Stimulated activated CD8-positive, alpha-beta memory T cell treated with anti-CD3 and anti-CD28 coated beads, Interleukin-4, amount 100 ng/mL, for 24 hours (primary cell): ENCODE results near the gene CADM1.

Experiments used
- DNase-seq: peaks from one replicate; pipeline ENCODE4 v3.0.0-alpha.2; 2020; ENCODE audit warnings: low read depth

CADM1 gene

GRCh38 chr11:115180272-115180671 is 323.9 kb downstream of the CADM1 start:
- DNase-seq, result no peak

DNA sequence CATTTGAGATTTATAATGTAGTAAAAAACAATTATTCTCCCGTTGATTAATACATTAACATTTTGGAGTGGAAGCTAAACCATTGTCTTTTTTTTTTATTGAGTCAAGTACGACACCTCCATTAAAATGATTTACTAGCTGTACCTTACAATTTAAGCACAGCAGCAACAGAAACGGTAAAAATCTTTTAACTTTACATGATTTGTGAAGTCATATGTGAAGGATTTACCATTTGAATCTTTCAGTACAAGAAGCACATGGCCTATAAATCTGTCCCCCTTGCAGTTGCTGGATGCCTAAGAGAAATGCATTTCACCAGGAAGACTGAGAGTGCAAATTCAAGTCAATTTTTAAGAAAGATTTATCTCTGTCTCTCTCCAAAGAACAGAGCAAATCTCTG is 324.6 kb downstream of the CADM1 start:
- no peak for DNase-seq

- DNase-seq, result no peak
Observed at GRCh38 chr11:115178705-115179104, 325.5 kb downstream of the CADM1 start.

DNA sequence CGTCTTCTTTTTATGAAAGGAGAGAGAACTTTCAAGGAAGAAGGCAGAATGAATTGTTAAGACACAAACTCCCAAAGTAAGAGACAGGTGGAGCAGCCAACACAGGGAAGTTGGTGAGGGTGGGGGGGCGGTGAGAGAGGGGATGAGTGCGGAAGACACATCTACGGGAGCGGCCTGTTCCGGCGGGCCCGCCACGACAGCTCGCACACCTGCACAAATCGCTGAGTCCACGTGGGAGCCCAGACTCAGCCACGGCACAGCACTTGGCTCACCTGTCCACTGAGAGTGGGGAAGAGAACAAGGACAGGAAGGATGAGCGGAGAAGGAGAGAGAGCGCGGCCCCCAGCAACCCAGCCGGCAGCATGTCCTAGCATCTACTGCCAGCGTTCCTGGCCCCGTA is 331.1 kb downstream of the CADM1 start:
- no peak for DNase-seq

- DNase-seq, result no peak
Observed at GRCh38 chr11:115170133-115170815, 333.9 kb downstream of the CADM1 start.

DNA sequence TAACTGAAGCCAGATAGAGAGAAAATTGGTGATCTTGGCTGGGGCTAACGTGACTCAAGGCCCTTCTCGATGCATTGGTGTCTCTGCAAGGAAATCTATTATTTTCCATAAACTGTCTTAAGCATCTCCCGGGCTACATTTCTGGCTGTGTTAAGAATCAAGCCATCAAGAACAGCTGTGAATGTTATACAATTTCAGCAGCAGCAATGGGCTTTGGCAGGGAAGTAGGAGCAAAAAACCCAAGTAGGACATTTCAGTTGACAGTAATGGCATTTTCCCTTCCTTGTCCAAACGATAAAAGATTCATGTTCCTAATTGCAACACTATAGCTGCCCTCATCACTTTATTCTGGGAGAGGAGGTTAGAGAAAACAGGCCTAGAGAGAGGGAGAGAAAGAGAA is 335.0 kb downstream of the CADM1 start:
- no peak for DNase-seq

- no peak for DNase-seq
Observed at GRCh38 chr11:115168686-115169085, 335.5 kb downstream of the CADM1 start.

DNA sequence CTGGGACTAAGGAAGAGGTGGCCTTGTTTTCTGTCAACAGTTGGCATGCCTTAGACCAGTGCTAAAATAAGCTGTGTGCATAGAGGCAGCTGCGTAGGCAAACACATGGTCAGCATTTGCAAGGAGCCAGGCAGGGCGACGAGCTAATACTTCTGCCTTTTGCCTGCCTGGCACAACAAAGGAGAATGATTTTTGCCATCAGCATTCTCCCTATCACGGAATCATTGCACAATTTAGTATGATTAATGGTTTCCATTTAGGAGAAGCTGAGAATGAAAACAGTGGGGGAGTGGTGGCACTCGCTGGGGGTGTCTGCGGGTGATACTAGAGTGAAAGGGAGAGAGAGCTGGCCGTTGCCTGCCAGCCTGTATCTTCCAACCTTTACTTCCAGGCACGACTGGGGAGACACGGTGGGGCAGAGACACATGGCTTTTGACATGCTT is 336.0 kb downstream of the CADM1 start:
- no peak for DNase-seq

GRCh38 chr11:115167456-115167855 is 336.8 kb downstream of the CADM1 start:
- DNase-seq, result no peak

GRCh38 chr11:115166820-115167219 is 337.4 kb downstream of the CADM1 start:
- DNase-seq, result no peak

- DNase-seq, result no peak
Observed at GRCh38 chr11:115164774-115165173, 339.4 kb downstream of the CADM1 start.

GRCh38 chr11:115162919-115163318 is 341.3 kb downstream of the CADM1 start:
- no peak for DNase-seq

DNA sequence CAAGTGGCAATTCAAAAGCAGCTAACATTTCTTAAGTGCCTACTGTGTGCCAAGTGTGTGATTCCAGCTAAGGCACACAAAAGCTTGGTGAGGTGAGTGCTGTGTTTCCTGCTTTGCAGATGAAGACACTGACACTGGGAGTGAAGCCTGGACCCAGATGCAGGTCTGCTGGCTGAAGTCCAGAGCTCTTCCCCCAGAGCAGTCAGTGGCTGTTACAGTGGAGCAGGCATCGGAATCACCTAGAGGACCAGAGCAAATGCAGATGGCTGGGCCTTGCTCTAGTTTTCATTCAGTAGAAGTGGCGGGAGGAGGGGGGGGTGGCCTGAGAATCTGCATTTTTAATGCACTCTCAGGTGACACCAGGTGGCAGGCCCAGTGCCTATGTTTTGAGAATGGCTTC is 342.3 kb downstream of the CADM1 start:
- DNase-seq, result no peak

GRCh38 chr11:115159207-115159606 is 345.0 kb downstream of the CADM1 start:
- DNase-seq, result no peak

DNA sequence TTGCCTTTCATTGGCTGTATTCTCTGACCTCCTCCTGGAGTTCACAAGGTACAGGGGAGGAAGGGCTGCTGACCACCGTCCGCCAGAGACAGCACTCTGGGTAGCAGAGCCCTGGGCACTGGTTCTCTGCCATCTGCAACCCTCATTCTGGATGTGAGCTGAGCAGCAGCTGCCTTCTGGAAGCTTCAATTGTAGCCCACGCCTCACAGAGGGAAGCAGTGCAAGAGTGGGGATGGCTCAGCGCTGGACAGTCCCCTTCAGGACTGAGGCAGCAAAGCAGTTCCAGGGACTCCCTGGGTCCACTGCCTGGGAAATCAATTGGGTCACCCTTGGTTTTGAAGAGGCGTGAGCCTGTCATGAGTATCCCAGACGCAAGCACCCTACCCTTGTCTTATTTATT is 346.2 kb downstream of the CADM1 start:
- no peak for DNase-seq

DNA sequence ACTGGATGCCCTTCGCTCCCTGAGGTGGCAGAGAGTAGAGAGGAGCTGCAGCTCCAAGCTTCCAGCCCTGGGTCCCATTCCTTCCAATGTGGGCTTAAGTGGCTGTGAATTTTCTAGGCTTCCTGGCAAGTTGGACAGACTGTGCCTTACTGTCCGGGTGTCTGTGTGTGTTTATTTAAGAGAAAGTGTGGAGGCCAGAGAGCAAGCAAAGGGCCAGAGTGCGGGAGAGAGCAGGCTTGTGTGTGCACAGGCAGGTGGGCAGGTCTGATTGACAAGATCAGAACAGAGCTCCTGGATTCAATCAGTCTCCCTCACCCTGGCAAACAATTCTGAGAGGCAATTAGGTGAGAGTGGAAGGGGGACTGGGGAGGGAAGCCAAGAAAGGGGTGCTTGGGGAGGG is 347.0 kb downstream of the CADM1 start:
- no peak for DNase-seq

DNA sequence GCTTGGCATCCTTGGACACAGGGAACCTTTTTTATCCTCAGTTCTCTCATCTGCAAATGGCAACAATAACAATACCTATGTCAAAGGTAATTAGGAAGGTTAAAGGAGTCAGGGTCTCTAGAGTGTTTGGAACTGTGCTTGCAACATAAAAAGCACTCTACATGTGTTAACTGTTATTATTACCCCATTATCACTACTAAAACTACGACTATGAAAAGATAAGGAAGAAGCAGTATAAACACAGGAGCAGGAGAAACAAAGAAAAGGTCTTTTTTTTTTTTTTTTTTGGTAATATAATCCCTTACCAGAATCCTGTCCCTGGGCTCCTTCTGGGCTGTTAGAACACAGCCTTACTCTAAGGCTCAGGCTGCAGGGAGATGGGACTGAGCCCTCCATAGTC is 348.2 kb downstream of the CADM1 start:
- no peak for DNase-seq

GRCh38 chr11:115155320-115155719 is 348.9 kb downstream of the CADM1 start:
- no peak for DNase-seq

DNA sequence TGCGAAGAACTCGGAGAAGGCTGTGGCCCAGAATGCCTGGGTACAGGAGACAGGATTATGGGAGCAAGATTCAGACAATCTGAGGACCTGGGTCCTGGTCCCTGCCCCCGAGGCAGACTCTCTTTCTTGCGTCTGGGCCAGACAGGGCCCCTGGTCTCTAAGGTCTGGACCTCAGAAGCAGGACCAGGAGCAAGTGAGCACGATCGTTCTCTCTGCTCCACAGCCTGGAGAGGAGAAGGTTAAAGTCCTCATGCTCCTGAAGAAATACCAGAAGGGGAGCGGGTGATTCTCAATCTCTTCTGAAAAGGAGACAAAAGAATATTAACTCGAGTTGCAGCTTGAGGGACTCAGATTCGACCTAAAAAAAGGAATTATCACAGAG is 349.9 kb downstream of the CADM1 start:
- no peak for DNase-seq

DNA sequence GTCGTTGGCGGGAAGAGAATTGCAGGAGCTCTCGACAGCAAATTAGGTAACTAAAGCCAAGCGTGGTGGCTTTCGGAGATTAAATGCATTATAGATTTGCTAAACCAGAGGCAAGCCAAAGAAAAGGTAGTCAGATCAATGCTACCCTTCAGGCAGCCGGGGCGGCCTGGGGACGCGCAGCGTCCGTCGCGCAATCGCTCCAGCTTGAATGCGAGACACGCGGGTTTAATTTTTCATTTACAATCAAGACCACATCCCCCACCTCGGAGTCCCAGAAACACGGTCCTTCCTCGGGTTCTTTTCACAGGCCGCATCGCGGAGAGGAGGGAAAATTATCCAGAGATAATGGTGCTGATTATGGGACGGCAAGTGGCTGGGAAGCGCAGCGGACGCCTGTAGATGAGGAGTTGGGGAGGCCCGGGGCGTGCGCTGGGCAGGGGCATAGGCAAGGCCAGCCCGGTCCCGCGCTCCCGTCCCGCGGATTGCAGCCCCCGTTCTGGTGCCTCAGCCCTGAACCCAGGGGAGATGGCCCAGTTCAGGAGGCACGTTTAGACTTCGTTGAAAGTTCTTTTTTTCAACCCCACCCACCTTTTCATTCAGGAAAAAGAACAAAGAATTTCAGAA is 350.4 kb downstream of the CADM1 start:
- no peak for DNase-seq

- DNase-seq, result no peak
Observed at GRCh38 chr11:115153135-115153534, 351.1 kb downstream of the CADM1 start.

DNA sequence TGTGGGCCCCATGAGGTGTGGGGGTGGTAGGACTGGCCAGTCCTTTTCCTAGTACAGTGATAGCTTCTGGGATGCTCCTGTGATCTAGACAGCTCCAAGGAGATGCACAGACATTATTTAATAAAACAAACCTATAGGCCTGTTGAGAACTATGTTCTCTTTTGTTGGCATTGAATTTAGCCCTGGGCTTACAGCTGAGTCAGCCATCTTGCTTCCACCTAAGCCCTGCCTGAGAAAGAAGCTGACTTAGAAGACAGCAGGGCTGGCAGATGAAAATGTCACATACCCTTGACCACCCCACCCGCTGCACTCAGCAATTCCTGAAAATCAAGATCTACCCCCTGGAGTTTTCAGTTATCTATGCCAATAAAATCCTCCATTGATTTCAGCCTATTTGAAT is 353.2 kb downstream of the CADM1 start:
- DNase-seq, result no peak

DNA sequence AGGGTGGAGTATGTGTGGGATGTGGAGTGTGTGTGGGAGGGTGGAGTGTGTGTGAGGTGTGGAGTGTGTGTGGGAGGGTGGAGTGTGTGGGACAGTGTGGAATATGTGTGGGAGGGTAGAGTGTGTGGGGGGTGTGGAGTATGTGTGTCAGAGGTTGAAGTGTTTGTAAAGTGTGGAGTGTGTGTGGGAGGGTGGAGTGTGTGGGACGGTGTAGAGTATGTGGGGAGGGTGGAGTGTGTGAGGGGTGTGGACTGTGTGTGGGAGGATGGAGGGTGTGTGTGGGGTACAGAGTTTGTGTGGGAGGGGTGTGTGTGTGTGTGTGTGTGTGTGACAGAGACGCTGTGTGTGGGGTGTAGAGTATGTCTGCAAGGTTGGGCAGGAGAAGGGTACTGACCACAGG is 355.5 kb downstream of the CADM1 start:
- no peak for DNase-seq

GRCh38 chr11:115148101-115148500 is 356.1 kb downstream of the CADM1 start:
- DNase-seq, result no peak
